Measurements from ENCODE around the gene SYCE1L. TPM values are rescaled to one million over a fixed set of nuclear protein-coding genes. Genes with fewer than 3 reads are reported as not detected.

Gene SYCE1L
- total and polyA plus RNA-seq, 9 of the 15 experiments (the other 6 are each of a cell fraction or from before 2014, with no cell fraction given), result 0.54 to 2.7 (median 1.1) TPM; not detected in 5

DNA sequence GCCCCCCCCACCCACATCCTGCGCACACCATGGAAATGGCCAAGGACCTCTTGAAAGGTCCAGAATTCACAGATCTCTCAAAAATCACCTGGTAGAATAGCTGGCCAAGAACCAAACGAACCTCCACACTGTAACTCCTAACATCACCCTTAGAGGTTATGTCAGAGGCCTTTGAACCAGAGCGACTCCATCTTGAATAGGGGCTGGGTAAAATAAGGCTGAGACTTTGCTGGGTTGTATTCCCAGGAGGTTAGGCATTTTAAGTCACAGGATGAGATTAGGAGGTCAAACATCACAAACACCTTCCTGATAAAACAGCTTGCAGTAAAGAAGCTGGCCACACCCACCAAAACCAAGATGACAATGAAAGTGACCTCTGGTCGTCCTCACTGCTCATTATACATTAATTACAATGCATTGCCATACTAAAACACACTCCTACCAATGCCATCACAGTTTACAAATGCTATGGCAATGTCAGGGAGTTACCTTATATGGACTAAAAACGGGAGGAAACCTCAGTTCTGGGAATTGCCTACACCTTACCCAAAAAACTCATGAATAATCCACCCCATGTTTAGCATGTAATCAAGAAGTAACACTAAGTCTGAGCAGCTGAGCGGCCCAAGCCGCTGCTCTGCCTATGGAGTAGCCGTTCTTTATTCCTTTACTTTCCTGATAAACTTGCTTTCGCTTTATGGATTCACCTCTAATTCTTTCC, 34.8 kb downstream of the SYCE1L start (continued):
- TF ChIP-seq ZNF395 (CRISPR knock-in tag; IDR thresholded peaks at IDR 0.05) (peak; percentile 64; the same call in 1 of the 2 replicates), TSHZ1 (CRISPR knock-in tag; IDR thresholded peaks at IDR 0.05) (0 out of 2 replicates have a peak, but pooled peaks have one; percentile 65), HDAC8 (tag; IDR thresholded peaks at IDR 0.05) (peak; percentile 75; the same call in 1 of the 2 replicates), ZNF197 (CRISPR knock-in tag; IDR thresholded peaks at IDR 0.05; ENCODE audit: low read depth) (0 out of 2 replicates have a peak, but pooled peaks have one; percentile 52), ZNF584 (CRISPR knock-in tag; IDR thresholded peaks at IDR 0.05; ENCODE audit: low read depth) (peak; percentile 85; the same call in 1 of the 2 replicates), ID3 (CRISPR knock-in tag; IDR thresholded peaks at IDR 0.05) (no peak), ID3 (tag; IDR thresholded peaks at IDR 0.05) (no peak), ZNF766 (CRISPR knock-in tag; conservative IDR thresholded peaks at IDR 0.05) (peak; percentile 28; the same call in 1 of the 2 replicates), ZNF41 (CRISPR knock-in tag; conservative IDR thresholded peaks at IDR 0.05) (0 out of 2 replicates have a peak, but pooled peaks have one; percentile 56), ZNF239 (CRISPR knock-in tag; IDR thresholded peaks at IDR 0.05) (peak; percentile 55), ZNF589 (CRISPR knock-in tag; IDR thresholded peaks at IDR 0.05; ENCODE audit: low read depth) (peak; percentile 87), SRSF3 (IDR thresholded peaks at IDR 0.05; ENCODE audit: insufficient read depth, low read length) (no peak), NR2C1 (IDR thresholded peaks at IDR 0.05) (no peak), NR2C1 (tag; IDR thresholded peaks at IDR 0.05) (0 out of 2 replicates have a peak, but pooled peaks have one; percentile 29), CHD2 (IDR thresholded peaks at IDR 0.05; ENCODE audit: low read depth, low read length) (no peak)

All from K562 (cell line).